T-cell (primary cell): ENCODE data around the gene SLC43A1. TPM values are rescaled to one million over a fixed set of nuclear protein-coding genes. Genes with fewer than 3 reads are reported as not detected.
A peak's percentile ranks its signal among the peaks of the same experiment; 100 is the strongest.

Experiments
- ATAC-seq, 4 experiments: fragments of 200-7000 bp in 3 of 4; fragments of 150-1000 bp in 1 of 4; cut with Tn5 transposase; replicated peaks in 1 of 4; 1 replicate in 3 of 4; 2 replicates in 1 of 4; pipeline ENCODE4 v1.10.0; 2021; ENCODE audit warnings: moderate library complexity in 3 of 4, mild to moderate bottlenecking in 2 of 4, moderate number of reproducible peaks in 1 of 4
- CTCF ChIA-PET, 2 donors: fragments of 300-600 bp; sonication (Branson Sonifier 250); formaldehyde crosslinking; loops; one replicate each; lab custom pipeline; 2022; ENCODE audit warnings: antibody characterized with exemption in 2 of 2; lab: Charles Lee
- POLR2A ChIA-PET, 2 donors: fragments of 300-600 bp; sonication (Branson Sonifier 250); formaldehyde crosslinking; loops; one replicate each; lab custom pipeline; 2022; ENCODE audit warnings: antibody characterized with exemption in 2 of 2; lab: Charles Lee
- DNase-seq, 35 experiments: peaks; one replicate each; pipeline versions ENCODE4 v3.0.0 to v3.0.0-alpha.2; 2013 to 2023
- H3K27ac ChIP-seq: one replicate; pipeline ENCODE4 v1.5.1; 2013; ENCODE audit warnings: low read length
- H3K27me3 ChIP-seq, 2 experiments: replicated peaks in 1 of 2; 1 replicate in 1 of 2; 2 replicates in 1 of 2; pipeline versions ENCODE4 v1.6.1 to v1.7.0; 2013; ENCODE audit warnings: low read length in 1 of 2, mixed read lengths in 1 of 2; ENCODE audit not compliant: control insufficient read depth in 2 of 2, insufficient read depth in 2 of 2; ENCODE audit errors: extremely low read depth in 1 of 2
- H3K36me3 ChIP-seq, 2 donors: 1 replicate in 1 of 2; 2 replicates in 1 of 2; pipeline versions ENCODE4 v1.6.1 to v1.7.0; 2013; ENCODE audit warnings: low read length in 1 of 2; ENCODE audit not compliant: control insufficient read depth in 2 of 2, insufficient read depth in 1 of 2; ENCODE audit errors: extremely low read depth in 1 of 2
- H3K4me1 ChIP-seq, 2 experiments: 1 replicate in 1 of 2; 2 replicates in 1 of 2; pipeline versions ENCODE4 v1.6.1 to v1.7.0; 2013; ENCODE audit warnings: low read length in 2 of 2, mixed read lengths in 1 of 2; ENCODE audit not compliant: insufficient read depth in 2 of 2, control insufficient read depth in 1 of 2; ENCODE audit errors: extremely low read depth in 1 of 2
- H3K4me3 ChIP-seq, 2 donors: 1 replicate in 1 of 2; 2 replicates in 1 of 2; pipeline versions ENCODE4 v1.5.1 to v1.7.0; 2013; ENCODE audit warnings: mild to moderate bottlenecking in 2 of 2, low read length in 1 of 2, moderate library complexity in 1 of 2; ENCODE audit not compliant: control insufficient read depth in 1 of 2; ENCODE audit errors: extremely low read depth in 1 of 2
- H3K9me3 ChIP-seq: 2 replicates; pipeline ENCODE4 v1.7.0; 2013
- H3K27ac Mint-ChIP-seq, 2 donors: one replicate each; pipeline ENCODE4 v1.8.0; 2020 to 2021; ENCODE audit warnings: mild to moderate bottlenecking in 2 of 2, mixed read lengths in 2 of 2
- H3K27me3 Mint-ChIP-seq, 2 donors: one replicate each; pipeline ENCODE4 v1.8.0; 2021 to 2022; ENCODE audit warnings: mixed read lengths in 2 of 2
- H3K36me3 Mint-ChIP-seq: one replicate; pipeline ENCODE4 v1.8.0; 2021; ENCODE audit warnings: mixed read lengths
- H3K4me1 Mint-ChIP-seq, 3 donors: one replicate each; pipeline ENCODE4 v1.8.0; 2020 to 2022; ENCODE audit warnings: mixed read lengths in 3 of 3, mild to moderate bottlenecking in 1 of 3
- H3K4me3 Mint-ChIP-seq, 3 donors: one replicate each; pipeline ENCODE4 v1.8.0; 2020 to 2022; ENCODE audit warnings: mild to moderate bottlenecking in 3 of 3, mixed read lengths in 3 of 3, moderate library complexity in 3 of 3
- H3K9me3 Mint-ChIP-seq, 3 donors: one replicate each; pipeline ENCODE4 v1.8.0; 2020 to 2022; ENCODE audit warnings: mixed read lengths in 3 of 3
- WGBS: methylation state at CpG from one replicate; pipeline ENCODE4 v1.1.5; 2013; ENCODE audit warnings: missing lambda C conversion rate; ENCODE audit not compliant: insufficient coverage; 5-methylcytosine and 5-hydroxymethylcytosine counted together
- total RNA-seq, 35 experiments: library from RNA in 6 of 35; stranded (reverse) in 6 of 35; fragments of 120-200 nt in 1 of 35; gene quantifications; one replicate each; pipeline versions ENCODE4 v1.2.1 to v1.2.4 and lab custom pipeline; 2013 to 2026

SLC43A1 gene
- total RNA-seq, 5 donors from 2014 or later (not counting 1 experiment from before 2014, with no cell fraction given) = 8.8 to 31.6 (median 25.1) TPM

DNA sequence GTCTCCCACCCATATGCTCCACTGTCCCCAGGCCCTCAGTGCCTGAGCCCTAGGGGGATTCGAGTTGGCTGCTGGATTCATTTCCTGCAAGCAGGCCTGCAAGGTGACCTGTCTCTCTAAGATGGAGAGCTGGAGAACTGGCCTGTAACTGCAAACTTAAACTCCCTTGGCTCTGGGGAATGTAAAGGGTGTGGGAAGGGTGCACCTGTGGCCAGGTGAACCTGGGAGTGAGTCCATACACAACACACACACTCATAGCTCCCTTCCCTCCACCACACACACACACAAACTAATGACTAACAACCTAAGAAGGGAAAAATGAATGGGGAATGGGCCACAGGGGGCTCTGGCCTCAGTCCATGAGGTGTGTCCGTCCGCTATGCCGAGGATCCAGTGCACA lies 36.4 kb upstream of the SLC43A1 start:
- no peak overlapping the region for H3K4me3 Mint-ChIP-seq

DNA sequence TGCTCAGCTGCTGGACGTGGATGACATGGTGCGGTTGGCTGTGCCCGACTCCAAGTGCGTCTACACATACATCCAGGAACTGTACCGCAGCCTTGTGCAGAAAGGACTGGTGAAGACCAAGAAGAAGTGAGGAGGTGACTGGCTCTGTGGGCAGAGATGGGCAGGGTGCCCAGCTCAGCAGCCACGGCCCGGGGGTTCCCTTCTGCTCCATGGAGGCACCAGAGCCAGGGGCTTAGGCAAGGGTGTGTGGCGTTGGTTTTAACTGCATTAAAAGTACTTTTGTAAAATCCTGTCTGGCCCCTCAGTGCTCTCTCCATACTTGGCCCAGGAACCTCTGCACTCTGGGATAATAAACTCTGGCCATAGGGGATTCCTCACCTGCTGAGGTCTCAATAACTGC lies 34.5 kb upstream of the SLC43A1 start:
- Histone ChIP-seq H3K4me1 (peaks cover 0 to 16% of the 10 kb centered on the region in 2 experiments), H3K4me3 (no peak overlapping the region), H3K27me3 (no peaks in the 10 kb centered on the region), H3K9me3 (no peaks in the 10 kb centered on the region), H3K36me3 (peaks cover 20 to 62% of the 10 kb centered on the region in 2 donors), H3K27ac (no peak overlapping the region)
- peaks cover 38% of the 10 kb centered on the region for H3K36me3 Mint-ChIP-seq
- H3K4me1 Mint-ChIP-seq = peaks cover 5 to 7% (median 5%) of the 10 kb centered on the region in 3 donors
- no peaks in the 10 kb centered on the region for H3K27me3 Mint-ChIP-seq
- DNase-seq (no peak), ATAC-seq (no peak)
- 100% methylated on average over 1 of the region's 8 CpGs for WGBS
- no peak overlapping the region for H3K4me3 Mint-ChIP-seq
- ChIA-PET POLR2A (no interaction called here), CTCF (no interaction called here)
- H3K27ac Mint-ChIP-seq = no peak overlapping the region
- H3K9me3 Mint-ChIP-seq = no peaks in the 10 kb centered on the region

More for the DNA sequence above, 36.4 kb upstream of the SLC43A1 start:
- H3K4me1 Mint-ChIP-seq = peaks cover 5 to 10% (median 8%) of the 10 kb centered on the region in 3 donors
- Histone ChIP-seq H3K27ac (no peak overlapping the region), H3K36me3 (peaks cover 24 to 79% of the 10 kb centered on the region in 2 donors), H3K4me3 (no peak overlapping the region), H3K9me3 (no peaks in the 10 kb centered on the region), H3K27me3 (no peaks in the 10 kb centered on the region), H3K4me1 (peaks cover 0 to 15% of the 10 kb centered on the region in 2 experiments)
- ChIA-PET POLR2A (no interaction called here), CTCF (no interaction called here)
- WGBS = 100% methylated on average over 3 of the region's 4 CpGs
- DNase-seq (no peak), ATAC-seq (no peak)
- no peak overlapping the region for H3K27ac Mint-ChIP-seq
- no peaks in the 10 kb centered on the region for H3K27me3 Mint-ChIP-seq
- H3K36me3 Mint-ChIP-seq = peaks cover 45% of the 10 kb centered on the region
- H3K9me3 Mint-ChIP-seq = no peaks in the 10 kb centered on the region

GRCh38 chr11:57547854-57548377 lies 32.4 kb upstream of the SLC43A1 start:
- peaks cover 5 to 7% (median 7%) of the 10 kb centered on the region in 3 donors for H3K4me1 Mint-ChIP-seq
- no peak overlapping the region for H3K4me3 ChIP-seq
- no peak overlapping the region for H3K4me3 Mint-ChIP-seq
- peak overlapping the region; percentile 27 to 64 for H3K27ac Mint-ChIP-seq
- peaks cover 0 to 16% of the 10 kb centered on the region in 2 experiments for H3K4me1 ChIP-seq
- H3K36me3 ChIP-seq = peaks cover 9 to 41% of the 10 kb centered on the region in 2 donors
- ChIA-PET POLR2A (no interaction called here), CTCF (interaction anchor here in 1 of 2 donors (1.0 kb wide), 1 partner anchor 18 kb away, joined by 3 read pairs; no protein-coding TSS in a partner anchor)
- no peaks in the 10 kb centered on the region for H3K27me3 Mint-ChIP-seq
- no peaks in the 10 kb centered on the region for H3K9me3 ChIP-seq
- ATAC-seq = peak in 3 of 4 experiments; percentile 37 to 43 (median 42)
- no peaks in the 10 kb centered on the region for H3K27me3 ChIP-seq
- H3K27ac ChIP-seq = peak overlapping the region; percentile 34
- H3K9me3 Mint-ChIP-seq = no peaks in the 10 kb centered on the region
- DNase-seq = peak in 3 of 35 experiments; percentile 13 to 34 (median 20)
- WGBS = 48% methylated on average over 6 of the region's 6 CpGs
- peaks cover 26% of the 10 kb centered on the region for H3K36me3 Mint-ChIP-seq

DNA sequence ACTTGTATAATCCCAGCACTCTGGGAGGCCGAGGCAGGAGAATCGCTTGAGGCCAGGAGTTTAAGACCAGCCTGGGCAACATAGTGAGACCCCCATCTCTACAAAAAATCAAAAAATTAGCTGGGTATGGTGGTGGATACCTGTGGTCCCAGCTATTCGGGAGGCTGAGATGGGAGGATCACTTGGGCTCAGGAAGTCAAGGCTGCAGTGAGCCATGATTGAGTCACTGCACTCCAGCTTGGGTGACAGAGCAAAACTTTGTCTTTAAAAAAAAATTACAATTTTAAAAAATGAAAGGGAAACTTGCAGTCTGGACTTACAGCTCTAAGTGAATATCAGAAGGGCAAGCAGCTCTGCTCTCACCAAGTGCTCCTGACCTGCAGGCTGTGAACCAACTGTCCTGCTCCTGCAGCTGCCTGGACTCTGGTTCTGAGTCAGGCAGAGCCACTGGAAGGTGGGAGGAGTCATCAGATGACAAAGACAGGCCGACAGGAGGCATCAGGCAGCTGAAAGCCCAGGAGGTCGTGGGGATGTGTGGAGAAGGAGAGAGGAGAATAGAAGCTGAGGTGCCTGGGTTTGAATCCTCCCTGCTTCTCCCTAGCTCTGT lies 31.5 kb upstream of the SLC43A1 start:
- no peak for DNase-seq
- Histone ChIP-seq H3K9me3 (no peaks in the 10 kb centered on the region), H3K27ac (peak overlapping the region; percentile 34), H3K36me3 (peaks cover 4 to 32% of the 10 kb centered on the region in 2 donors), H3K27me3 (no peaks in the 10 kb centered on the region), H3K4me3 (no peak overlapping the region), H3K4me1 (peaks cover 0 to 16% of the 10 kb centered on the region in 2 experiments)
- 0% methylated on average over 1 of the region's 5 CpGs for WGBS
- peak overlapping the region; percentile 70 to 79 for H3K27ac Mint-ChIP-seq
- ChIA-PET POLR2A (interaction anchor here in 1 of 2 donors (0.5 kb wide), 1 partner anchor 13 kb away, joined by 3 read pairs; no protein-coding TSS in a partner anchor), CTCF (interaction anchor here in 1 of 2 donors (1.0 kb wide), 1 partner anchor 19 kb away, joined by 3 read pairs; no protein-coding TSS in a partner anchor)
- H3K9me3 Mint-ChIP-seq = no peaks in the 10 kb centered on the region
- peaks cover 5 to 11% (median 7%) of the 10 kb centered on the region in 3 donors for H3K4me1 Mint-ChIP-seq
- peaks cover 16% of the 10 kb centered on the region for H3K36me3 Mint-ChIP-seq
- H3K4me3 Mint-ChIP-seq = no peak overlapping the region
- no peaks in the 10 kb centered on the region for H3K27me3 Mint-ChIP-seq
- peak in 1 of 4 experiments; percentile 39 for ATAC-seq

GRCh38 chr11:57546451-57546850 lies 30.9 kb upstream of the SLC43A1 start:
- Histone ChIP-seq H3K9me3 (no peaks in the 10 kb centered on the region), H3K27ac (no peak overlapping the region), H3K4me1 (peaks cover 0 to 16% of the 10 kb centered on the region in 2 experiments), H3K27me3 (no peaks in the 10 kb centered on the region), H3K36me3 (peaks cover 4 to 27% of the 10 kb centered on the region in 2 donors), H3K4me3 (no peak overlapping the region)
- ChIA-PET CTCF (no interaction called here), POLR2A (no interaction called here)
- Mint-ChIP-seq H3K4me1 (peaks cover 5 to 11% (median 7%) of the 10 kb centered on the region in 3 donors), H3K27ac (no peak overlapping the region), H3K27me3 (no peaks in the 10 kb centered on the region), H3K36me3 (peaks cover 12% of the 10 kb centered on the region), H3K4me3 (no peak overlapping the region), H3K9me3 (no peaks in the 10 kb centered on the region)
- DNase-seq (no peak), ATAC-seq (no peak)
- 96% methylated on average over 5 of the region's 7 CpGs for WGBS

GRCh38 chr11:57545883-57546282 lies 30.4 kb upstream of the SLC43A1 start:
- no peak for ATAC-seq
- Histone ChIP-seq H3K27me3 (no peaks in the 10 kb centered on the region), H3K9me3 (no peaks in the 10 kb centered on the region), H3K27ac (no peak overlapping the region), H3K4me1 (peaks cover 0 to 16% of the 10 kb centered on the region in 2 experiments), H3K4me3 (no peak overlapping the region), H3K36me3 (peaks cover 4 to 23% of the 10 kb centered on the region in 2 donors)
- H3K27me3 Mint-ChIP-seq = no peaks in the 10 kb centered on the region
- H3K27ac Mint-ChIP-seq = no peak overlapping the region
- 97% methylated on average over 9 of the region's 13 CpGs for WGBS
- DNase-seq = no peak
- H3K9me3 Mint-ChIP-seq = no peaks in the 10 kb centered on the region
- ChIA-PET CTCF (no interaction called here), POLR2A (no interaction called here)
- peaks cover 12% of the 10 kb centered on the region for H3K36me3 Mint-ChIP-seq
- H3K4me1 Mint-ChIP-seq = peaks cover 5 to 11% (median 7%) of the 10 kb centered on the region in 3 donors
- H3K4me3 Mint-ChIP-seq = no peak overlapping the region
